Sigmoid colon (tissue), 4 donors: ENCODE measurements around the gene HHEX.

ENCODE experiments used
- EP300 ChIP-seq, 4 donors: sonication (generic); formaldehyde crosslinking; IDR thresholded peaks; one replicate each; pipeline ENCODE4 v1.6.1; 2017; ENCODE audit warnings: antibody characterized with exemption in 4 of 4
- POLR2A ChIP-seq, 2 donors: fragments of 450-650 bp; IDR thresholded peaks; one replicate each; pipeline ENCODE4 v1.6.1; 2016; ENCODE audit warnings: antibody characterized with exemption in 2 of 2, mild to moderate bottlenecking in 2 of 2, moderate library complexity in 2 of 2
- POLR2AphosphoS5 ChIP-seq, 4 donors: sonication (generic); formaldehyde crosslinking; IDR thresholded peaks; one replicate each; pipeline ENCODE4 v1.6.1; 2017; ENCODE audit warnings: antibody characterized with exemption in 4 of 4
- TF ChIP-seq, protein P1 (sequence below), 4 experiments: fragments of 450-650 bp in 3 of 4; fragments of 200-600 bp in 1 of 4; IDR thresholded peaks; one replicate each; pipeline ENCODE4 v1.5.1; 2016 to 2019; ENCODE audit warnings: antibody characterized with exemption in 4 of 4, mild to moderate bottlenecking in 3 of 4, moderate library complexity in 2 of 4

DNA sequence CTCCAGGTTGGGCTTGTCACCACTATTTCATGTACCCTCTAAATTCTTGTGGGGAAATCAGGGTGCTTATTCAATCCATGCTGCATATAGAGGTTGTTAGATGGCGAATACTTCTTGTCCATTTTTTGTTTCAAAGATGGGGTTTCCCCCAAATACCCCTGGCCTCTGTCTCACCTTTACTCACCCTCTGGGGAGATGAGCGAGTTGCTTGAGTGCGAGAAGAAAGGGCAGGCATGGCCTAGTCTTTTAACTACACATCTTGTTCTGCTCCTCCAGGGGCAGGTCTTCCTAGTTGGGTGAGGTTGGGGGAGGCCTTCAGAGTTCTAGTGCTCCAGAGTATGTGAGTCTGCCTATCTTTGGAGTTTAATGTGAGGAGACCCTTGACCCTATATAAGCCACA, 46.2 kb downstream of the HHEX start:
- TF ChIP-seq, protein P1, sequence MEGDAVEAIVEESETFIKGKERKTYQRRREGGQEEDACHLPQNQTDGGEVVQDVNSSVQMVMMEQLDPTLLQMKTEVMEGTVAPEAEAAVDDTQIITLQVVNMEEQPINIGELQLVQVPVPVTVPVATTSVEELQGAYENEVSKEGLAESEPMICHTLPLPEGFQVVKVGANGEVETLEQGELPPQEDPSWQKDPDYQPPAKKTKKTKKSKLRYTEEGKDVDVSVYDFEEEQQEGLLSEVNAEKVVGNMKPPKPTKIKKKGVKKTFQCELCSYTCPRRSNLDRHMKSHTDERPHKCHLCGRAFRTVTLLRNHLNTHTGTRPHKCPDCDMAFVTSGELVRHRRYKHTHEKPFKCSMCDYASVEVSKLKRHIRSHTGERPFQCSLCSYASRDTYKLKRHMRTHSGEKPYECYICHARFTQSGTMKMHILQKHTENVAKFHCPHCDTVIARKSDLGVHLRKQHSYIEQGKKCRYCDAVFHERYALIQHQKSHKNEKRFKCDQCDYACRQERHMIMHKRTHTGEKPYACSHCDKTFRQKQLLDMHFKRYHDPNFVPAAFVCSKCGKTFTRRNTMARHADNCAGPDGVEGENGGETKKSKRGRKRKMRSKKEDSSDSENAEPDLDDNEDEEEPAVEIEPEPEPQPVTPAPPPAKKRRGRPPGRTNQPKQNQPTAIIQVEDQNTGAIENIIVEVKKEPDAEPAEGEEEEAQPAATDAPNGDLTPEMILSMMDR (IDR thresholded peaks at IDR 0.05): no peak
- TF ChIP-seq POLR2A (IDR thresholded peaks at IDR 0.05) (no peak), POLR2AphosphoS5 (IDR thresholded peaks at IDR 0.05) (no peak), EP300 (IDR thresholded peaks at IDR 0.05) (no peak)
